Lower lobe of right lung (tissue), 2 donors: ENCODE data around the gene MYRIP. TPM values are rescaled to one million over a fixed set of nuclear protein-coding genes. Genes with fewer than 3 reads are reported as not detected.

Experiments used
- ATAC-seq, 2 donors: fragments of 200-7000 bp; cut with Tn5 transposase; one replicate each; pipeline ENCODE4 v1.9.1; 2020 to 2022; ENCODE audit warnings: mild to moderate bottlenecking in 2 of 2, moderate library complexity in 2 of 2
- DNase-seq: peaks from one replicate; pipeline ENCODE4 v3.0.0-alpha.2; 2020
- H3K27ac ChIP-seq: fragments of 200-600 bp; one replicate; pipeline ENCODE4 v1.8.0; 2022
- H3K27me3 ChIP-seq: fragments of 200-600 bp; one replicate; pipeline ENCODE4 v1.8.0; 2022; ENCODE audit warnings: low read depth
- H3K36me3 ChIP-seq: fragments of 200-600 bp; one replicate; pipeline ENCODE4 v1.8.0; 2022; ENCODE audit warnings: mild to moderate bottlenecking
- H3K4me1 ChIP-seq: fragments of 200-600 bp; one replicate; pipeline ENCODE4 v1.8.0; 2022
- H3K4me3 ChIP-seq: fragments of 200-600 bp; one replicate; pipeline ENCODE4 v1.8.0; 2022; ENCODE audit warnings: mild to moderate bottlenecking
- H3K9me3 ChIP-seq: fragments of 200-600 bp; one replicate; pipeline ENCODE4 v1.8.0; 2022
- CTCF ChIP-seq: fragments of 200-600 bp; IDR thresholded peaks from one replicate; pipeline ENCODE4 v1.8.0; 2022; ENCODE audit warnings: antibody characterized with exemption, mild to moderate bottlenecking
- intact Hi-C: fragments of 100-400 bp; cut with DNase I; formaldehyde crosslinking; loops from one replicate; pipeline ENCODE4 v1.11.0; 2022
- total RNA-seq: library from RNA; stranded (reverse); fragmentation: NEBNext Ultra II Directional; extraction: Animal tissue kit (Norgen Biotek cat#: 25700); gene quantifications from one replicate; pipeline ENCODE4 v1.2.1, GENCODE V29; 2021
- donor health status: DM: no; HTN: yes; CAD: no; lungs with severe emphysema.

The MYRIP gene
- total RNA-seq, 1 donor from 2014 or later: 1.8 TPM

GRCh38 chr3:40173227-40173721 lies 363.9 kb downstream of the MYRIP start:
- no peak overlapping the region for H3K4me3 ChIP-seq
- TF ChIP-seq CTCF: no peak
- no peaks in the 10 kb centered on the region for H3K36me3 ChIP-seq
- intact Hi-C loops: loop anchor here (10.0 kb wide), 1 partner anchor 458 kb away; no protein-coding TSS in a partner anchor
- no peaks in the 10 kb centered on the region for H3K9me3 ChIP-seq
- no peak for DNase-seq
- H3K27me3 ChIP-seq: no peaks in the 10 kb centered on the region
- no peak for ATAC-seq
- H3K4me1 ChIP-seq: no peaks in the 10 kb centered on the region
- H3K27ac ChIP-seq: no peak overlapping the region

GRCh38 chr3:40178012-40178594 lies 368.7 kb downstream of the MYRIP start:
- no peak for TF ChIP-seq CTCF
- intact Hi-C loops: loop anchor here (10.0 kb wide), 1 partner anchor 463 kb away; no protein-coding TSS in a partner anchor
- Histone ChIP-seq H3K9me3 (no peaks in the 10 kb centered on the region), H3K4me1 (no peaks in the 10 kb centered on the region), H3K27ac (no peak overlapping the region), H3K36me3 (no peaks in the 10 kb centered on the region), H3K4me3 (no peak overlapping the region), H3K27me3 (no peaks in the 10 kb centered on the region)
- ATAC-seq: no peak
- no peak for DNase-seq

- Histone ChIP-seq H3K4me1 (no peaks in the 10 kb centered on the region), H3K9me3 (no peaks in the 10 kb centered on the region), H3K27me3 (no peaks in the 10 kb centered on the region), H3K27ac (no peak overlapping the region), H3K36me3 (no peaks in the 10 kb centered on the region), H3K4me3 (no peak overlapping the region)
- intact Hi-C loops: loop anchor here (10.0 kb wide), 1 partner anchor 464 kb away; no protein-coding TSS in a partner anchor
- TF ChIP-seq CTCF: peak; percentile 85
- peak; percentile 71 for DNase-seq
- peak; percentile 42 to 72 for ATAC-seq
Measured at GRCh38 chr3:40179016-40179415, 369.6 kb downstream of the MYRIP start.

- H3K36me3 ChIP-seq: no peaks in the 10 kb centered on the region
- no peaks in the 10 kb centered on the region for H3K27me3 ChIP-seq
- H3K27ac ChIP-seq: no peak overlapping the region
- no peak for TF ChIP-seq CTCF
- H3K4me1 ChIP-seq: no peaks in the 10 kb centered on the region
- ATAC-seq: no peak
- H3K9me3 ChIP-seq: no peaks in the 10 kb centered on the region
- DNase-seq: no peak
- H3K4me3 ChIP-seq: no peak overlapping the region
- intact Hi-C loops: no loop called here
Measured at GRCh38 chr3:40181182-40181581, 371.8 kb downstream of the MYRIP start.

GRCh38 chr3:40185029-40185695 lies 375.8 kb downstream of the MYRIP start:
- Histone ChIP-seq H3K4me3 (no peak overlapping the region), H3K27me3 (no peaks in the 10 kb centered on the region), H3K36me3 (no peaks in the 10 kb centered on the region), H3K27ac (no peak overlapping the region), H3K9me3 (no peaks in the 10 kb centered on the region), H3K4me1 (no peaks in the 10 kb centered on the region)
- DNase-seq: no peak
- TF ChIP-seq CTCF: no peak
- no peak for ATAC-seq
- intact Hi-C loops: no loop called here
